Caco-2 (cell line): ENCODE measurements around the gene CHCHD6. TPM values are rescaled to one million over a fixed set of nuclear protein-coding genes. Genes with fewer than 3 reads are reported as not detected.

Source experiments
- BruUV-seq: library from RNA; stranded (reverse); fragments of 400-500 nt; replicated peaks from 2 replicates; lab custom pipeline; 2021; lab: Mats Ljungman, UMichigan
- CTCF ChIA-PET: fragments of 300-600 bp; sonication (Branson Sonifier 250); formaldehyde crosslinking; loops from one replicate; lab custom pipeline; 2022; ENCODE audit warnings: antibody characterized with exemption; lab: Charles Lee
- POLR2A ChIA-PET: fragments of 300-600 bp; sonication (Branson Sonifier 250); formaldehyde crosslinking; loops from one replicate; lab custom pipeline; 2022; ENCODE audit warnings: antibody characterized with exemption; lab: Charles Lee
- DNase-seq, 2 experiments: peaks; one replicate each; pipeline versions ENCODE4 v3.0.0 to v3.0.0-alpha.2; 2020 to 2022
- H3K27me3 ChIP-seq: replicated peaks from 2 replicates; pipeline ENCODE4 v1.6.0; 2011; ENCODE audit warnings: low read length; ENCODE audit not compliant: control insufficient read depth, insufficient read depth
- H3K36me3 ChIP-seq: 2 replicates; pipeline ENCODE4 v1.5.1; 2011; ENCODE audit warnings: low read length; ENCODE audit not compliant: control insufficient read depth, insufficient read depth
- H3K4me1 ChIP-seq: fragments of 250-450 bp; sonication (Bioruptor Pico); 2 replicates; pipeline ENCODE4 v1.5.1; 2020; ENCODE audit warnings: mild to moderate bottlenecking
- H3K4me3 ChIP-seq: 2 replicates; pipeline ENCODE4 v1.5.1; 2011; ENCODE audit warnings: low read depth, mild to moderate bottlenecking, control low read depth, low read length
- H3K9me3 ChIP-seq: fragments of 250-450 bp; sonication (Bioruptor Pico); 2 replicates; pipeline ENCODE4 v1.5.1; 2020; ENCODE audit warnings: mild to moderate bottlenecking, moderate library complexity
- H3K27ac Mint-ChIP-seq: one replicate; pipeline ENCODE4 v1.8.0; 2022; ENCODE audit warnings: mixed read lengths; ENCODE audit not compliant: unreplicated experiment
- H3K27me3 Mint-ChIP-seq: one replicate; pipeline ENCODE4 v1.8.0; 2022; ENCODE audit warnings: mixed read lengths; ENCODE audit not compliant: insufficient read depth, unreplicated experiment
- H3K36me3 Mint-ChIP-seq: one replicate; pipeline ENCODE4 v1.8.0; 2022; ENCODE audit warnings: mild to moderate bottlenecking, mixed read lengths; ENCODE audit not compliant: insufficient read depth, unreplicated experiment
- H3K4me1 Mint-ChIP-seq: one replicate; pipeline ENCODE4 v1.8.0; 2022; ENCODE audit warnings: low read depth, mixed read lengths; ENCODE audit not compliant: unreplicated experiment
- H3K4me3 Mint-ChIP-seq: one replicate; pipeline ENCODE4 v1.8.0; 2022; ENCODE audit warnings: mild to moderate bottlenecking, moderate library complexity, mixed read lengths; ENCODE audit not compliant: unreplicated experiment
- H3K9me3 Mint-ChIP-seq: one replicate; pipeline ENCODE4 v1.8.0; 2022; ENCODE audit warnings: mixed read lengths; ENCODE audit not compliant: unreplicated experiment
- intact Hi-C: fragments of 100-400 bp; cut with micrococcal nuclease; formaldehyde crosslinking; loops from one replicate; pipeline ENCODE4 v1.10.0; 2022; ENCODE audit not compliant: unreplicated experiment
- total RNA-seq: library from RNA; stranded (reverse); gene quantifications from 2 replicates; pipeline ENCODE4 v1.2.3, GENCODE V29; 2022
- TF ChIP-seq, protein P1 (sequence below), 2 experiments: fragments of 200-600 bp in 1 of 2; IDR thresholded peaks; 1 replicate in 1 of 2; 2 replicates in 1 of 2; pipeline versions ENCODE4 v1.5.1 to v1.8.0; 2011 to 2022; ENCODE audit warnings: antibody characterized with exemption in 1 of 2, control low read depth in 1 of 2, inconsistent platforms in 1 of 2, low read depth in 1 of 2, low read length in 1 of 2, mild to moderate bottlenecking in 1 of 2, moderate library complexity in 1 of 2; ENCODE audit not compliant: insufficient read depth in 1 of 2, severe bottlenecking in 1 of 2, unreplicated experiment in 1 of 2

CHCHD6 gene
- total RNA-seq, 1 experiment from 2014 or later: 49.5 TPM

DNA sequence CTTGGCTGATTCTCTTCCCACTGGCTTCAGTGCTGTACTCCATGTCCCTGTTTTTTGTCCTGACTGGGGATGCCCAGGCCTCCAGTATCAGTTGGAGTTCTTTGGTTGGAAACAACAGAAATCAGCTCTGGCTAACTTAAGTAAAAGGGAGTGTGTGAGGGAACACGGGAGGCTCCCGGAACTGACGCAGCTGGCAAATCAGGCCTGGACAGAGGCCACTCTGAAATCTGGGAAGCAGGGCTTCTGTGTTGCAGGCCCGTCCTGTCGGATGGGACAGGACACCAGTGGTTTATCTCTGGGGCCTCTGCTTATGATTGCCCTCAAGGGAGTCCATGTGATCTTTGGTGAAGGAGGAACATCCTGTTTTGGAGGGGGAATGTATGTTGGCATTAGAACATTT lies 124.3 kb downstream of the CHCHD6 start:
- Mint-ChIP-seq H3K27ac (no peak overlapping the region), H3K4me3 (no peak overlapping the region), H3K9me3 (no peaks in the 10 kb centered on the region), H3K27me3 (no peaks in the 10 kb centered on the region), H3K36me3 (no peaks in the 10 kb centered on the region), H3K4me1 (no peaks in the 10 kb centered on the region)
- BruUV-seq: no TSS peak
- Histone ChIP-seq H3K4me3 (no peak overlapping the region), H3K9me3 (no peaks in the 10 kb centered on the region), H3K36me3 (no peaks in the 10 kb centered on the region), H3K4me1 (no peaks in the 10 kb centered on the region), H3K27me3 (no peaks in the 10 kb centered on the region)
- ChIA-PET POLR2A (no interaction called here), CTCF (no interaction called here)
- DNase-seq: no peak
- TF ChIP-seq, protein P1, sequence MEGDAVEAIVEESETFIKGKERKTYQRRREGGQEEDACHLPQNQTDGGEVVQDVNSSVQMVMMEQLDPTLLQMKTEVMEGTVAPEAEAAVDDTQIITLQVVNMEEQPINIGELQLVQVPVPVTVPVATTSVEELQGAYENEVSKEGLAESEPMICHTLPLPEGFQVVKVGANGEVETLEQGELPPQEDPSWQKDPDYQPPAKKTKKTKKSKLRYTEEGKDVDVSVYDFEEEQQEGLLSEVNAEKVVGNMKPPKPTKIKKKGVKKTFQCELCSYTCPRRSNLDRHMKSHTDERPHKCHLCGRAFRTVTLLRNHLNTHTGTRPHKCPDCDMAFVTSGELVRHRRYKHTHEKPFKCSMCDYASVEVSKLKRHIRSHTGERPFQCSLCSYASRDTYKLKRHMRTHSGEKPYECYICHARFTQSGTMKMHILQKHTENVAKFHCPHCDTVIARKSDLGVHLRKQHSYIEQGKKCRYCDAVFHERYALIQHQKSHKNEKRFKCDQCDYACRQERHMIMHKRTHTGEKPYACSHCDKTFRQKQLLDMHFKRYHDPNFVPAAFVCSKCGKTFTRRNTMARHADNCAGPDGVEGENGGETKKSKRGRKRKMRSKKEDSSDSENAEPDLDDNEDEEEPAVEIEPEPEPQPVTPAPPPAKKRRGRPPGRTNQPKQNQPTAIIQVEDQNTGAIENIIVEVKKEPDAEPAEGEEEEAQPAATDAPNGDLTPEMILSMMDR (IDR thresholded peaks at IDR 0.05; ENCODE audit: insufficient read depth in 1 of 2, low read depth in 1 of 2, low read length in 1 of 2, severe bottlenecking in 1 of 2, unreplicated experiment in 1 of 2): no peak
- intact Hi-C loops: no loop called here

DNA sequence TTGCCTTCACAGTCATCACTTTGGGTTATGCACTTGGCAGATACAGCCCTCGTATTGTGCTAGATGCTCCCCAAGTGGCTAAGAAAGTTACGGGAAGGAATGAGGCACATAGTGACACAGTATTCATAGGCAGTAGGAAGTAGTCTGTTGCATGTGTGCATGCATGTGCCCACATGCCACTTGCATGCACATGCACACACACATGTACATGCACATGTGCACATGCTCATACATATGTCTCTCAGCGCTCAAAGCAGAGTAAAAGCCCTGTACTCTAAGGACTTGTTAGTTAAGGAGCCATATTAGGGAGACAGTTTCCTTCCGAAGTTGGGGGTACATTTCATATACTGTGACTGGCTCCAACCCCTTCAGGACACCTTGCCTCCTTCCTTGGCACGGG lies 128.9 kb downstream of the CHCHD6 start:
- Mint-ChIP-seq H3K4me3 (no peak overlapping the region), H3K36me3 (peaks cover 6% of the 10 kb centered on the region), H3K9me3 (no peaks in the 10 kb centered on the region), H3K27me3 (no peaks in the 10 kb centered on the region), H3K27ac (no peak overlapping the region), H3K4me1 (peaks cover 16% of the 10 kb centered on the region)
- DNase-seq: no peak
- ChIA-PET POLR2A (no interaction called here), CTCF (no interaction called here)
- Histone ChIP-seq H3K4me3 (no peak overlapping the region), H3K9me3 (no peaks in the 10 kb centered on the region), H3K36me3 (no peaks in the 10 kb centered on the region), H3K4me1 (peaks cover 10% of the 10 kb centered on the region; the same call in 1 of the 2 replicates), H3K27me3 (no peaks in the 10 kb centered on the region)
- no TSS peak for BruUV-seq
- TF ChIP-seq, protein P1 (IDR thresholded peaks at IDR 0.05; ENCODE audit: insufficient read depth in 1 of 2, low read depth in 1 of 2, low read length in 1 of 2, severe bottlenecking in 1 of 2, unreplicated experiment in 1 of 2): no peak
- intact Hi-C loops: no loop called here

DNA sequence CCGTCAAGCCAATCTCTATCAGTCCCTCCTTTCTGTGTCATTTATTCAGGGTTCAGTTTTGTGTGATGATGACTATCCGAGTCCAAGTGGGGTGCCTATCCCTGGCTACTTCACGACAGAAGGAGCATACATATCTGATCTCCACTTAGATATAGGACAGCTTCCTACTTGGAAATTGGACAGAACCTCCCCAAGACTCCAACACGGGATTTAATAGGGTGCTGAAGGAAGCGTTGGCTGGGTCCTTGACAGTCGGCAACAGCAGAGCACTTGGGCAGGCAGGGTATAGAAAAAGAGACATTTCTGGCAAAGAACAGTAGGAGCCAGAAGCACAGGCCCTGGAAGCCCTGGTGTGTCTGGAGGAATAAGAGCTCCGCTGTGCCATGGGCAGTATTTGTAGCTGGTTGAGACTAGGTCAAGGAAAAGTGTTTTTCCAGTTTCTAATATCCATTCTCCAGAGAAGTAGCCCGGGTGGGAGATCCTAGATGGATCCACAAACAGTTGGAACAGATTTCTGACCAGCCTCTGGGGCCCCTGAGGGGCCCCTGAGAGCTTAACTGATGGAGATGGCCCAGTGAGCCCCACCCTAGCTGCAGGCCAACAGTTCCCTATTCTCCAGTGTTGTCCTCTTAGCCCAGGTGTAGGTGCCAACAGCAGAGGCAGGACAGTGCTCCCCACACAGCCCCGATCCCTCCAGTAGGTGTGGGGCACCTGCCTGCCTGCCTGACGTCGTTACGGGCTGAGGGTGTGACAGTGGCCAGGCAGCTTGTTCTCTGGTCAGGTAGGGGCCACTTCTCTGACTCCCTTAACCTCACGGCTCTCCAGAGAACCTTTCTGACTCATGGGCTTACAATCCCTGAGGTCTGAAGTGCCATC lies 130.8 kb downstream of the CHCHD6 start:
- TF ChIP-seq, protein P1 (IDR thresholded peaks at IDR 0.05; ENCODE audit: insufficient read depth in 1 of 2, low read depth in 1 of 2, low read length in 1 of 2, severe bottlenecking in 1 of 2, unreplicated experiment in 1 of 2): no peak
- CTCF ChIA-PET: interaction anchor here (1.3 to 2.3 kb wide), 2 partner anchors 16 to 82 kb away, joined by 3 to 12 read pairs; no protein-coding TSS in a partner anchor
- Mint-ChIP-seq H3K9me3 (no peaks in the 10 kb centered on the region), H3K27ac (peak overlapping the region; percentile 22), H3K27me3 (no peaks in the 10 kb centered on the region), H3K4me3 (no peak overlapping the region), H3K4me1 (peaks cover 16% of the 10 kb centered on the region), H3K36me3 (peaks cover 6% of the 10 kb centered on the region)
- H3K9me3 ChIP-seq: no peaks in the 10 kb centered on the region
- peaks cover 10% of the 10 kb centered on the region; the same call in 1 of the 2 replicates for H3K4me1 ChIP-seq
- no peak overlapping the region for H3K4me3 ChIP-seq
- POLR2A ChIA-PET: no interaction called here
- no TSS peak for BruUV-seq
- H3K36me3 ChIP-seq: no peaks in the 10 kb centered on the region
- intact Hi-C loops: no loop called here
- DNase-seq: no peak
- H3K27me3 ChIP-seq: no peaks in the 10 kb centered on the region
